ENCODE data around the gene SYNPO2L.

SYNPO2L gene

GRCh38 chr10:73647211-73647874 is 8.5 kb downstream of the SYNPO2L start:
- DNase-seq (ENCODE audit: insufficient read length, low spot score) (no peak), FAIRE-seq (no peak)

DNA sequence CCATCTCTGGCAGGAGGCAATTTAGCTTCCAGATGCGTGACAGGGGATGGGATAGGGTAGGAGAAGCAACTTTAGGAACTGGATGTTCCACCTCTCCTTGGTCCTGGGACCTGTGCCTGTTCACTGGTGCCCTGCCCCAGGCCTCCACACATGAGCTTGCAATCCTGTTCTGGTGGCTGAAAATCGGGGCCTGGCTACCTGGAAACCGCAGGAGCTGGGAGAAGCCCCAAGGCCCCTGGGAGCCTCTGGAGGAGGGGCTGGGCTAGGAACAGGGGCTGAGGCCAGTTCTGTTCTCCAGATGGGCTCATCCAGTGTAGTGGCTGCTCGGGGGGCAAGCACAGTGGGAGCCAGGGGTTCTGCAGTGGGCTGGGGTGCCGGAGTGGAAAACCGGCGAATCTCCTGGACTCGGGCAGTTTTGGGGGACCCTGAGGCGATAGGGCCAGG is 9.2 kb downstream of the SYNPO2L start:
- TF ChIP-seq PAX5 (IDR thresholded peaks at IDR 0.05; ENCODE audit: insufficient read depth, low read length, severe bottlenecking), result no peak
- FAIRE-seq (no peak), DNase-seq (ENCODE audit: insufficient read length, low spot score) (no peak)

More at GRCh38 chr10:73647211-73647874, 8.5 kb downstream of the SYNPO2L start:
- no peak for TF ChIP-seq POLR2AphosphoS5 (IDR thresholded peaks at IDR 0.05; ENCODE audit: low read depth, low read length)
- 0 out of 2 replicates have a peak, but pooled peaks have one; percentile 9 for TF ChIP-seq POU2F2 (IDR thresholded peaks at IDR 0.05; ENCODE audit: low read depth, low read length)
- no peak for TF ChIP-seq TAF1 (IDR thresholded peaks at IDR 0.05; ENCODE audit: low read depth, low read length)
- TF ChIP-seq PAX5 (IDR thresholded peaks at IDR 0.05; ENCODE audit: insufficient read depth, low read length, severe bottlenecking), result no peak
- TF ChIP-seq POLR2A (IDR thresholded peaks at IDR 0.05; ENCODE audit: low read depth, low read length), result 0 out of 2 replicates have a peak, but pooled peaks have one; percentile 21
- no peak for TF ChIP-seq SPI1 (IDR thresholded peaks at IDR 0.05; ENCODE audit: low read depth, low read length)

GRCh38 chr10:73645251-73645650 is 10.6 kb downstream of the SYNPO2L start:
- TF ChIP-seq POLR2A (IDR thresholded peaks at IDR 0.05; ENCODE audit: low read depth, low read length), result no peak
- no peak for TF ChIP-seq POU2F2 (IDR thresholded peaks at IDR 0.05; ENCODE audit: low read depth, low read length)
- no peak for TF ChIP-seq POLR2AphosphoS5 (IDR thresholded peaks at IDR 0.05; ENCODE audit: low read depth, low read length)
- DNase-seq (ENCODE audit: insufficient read length, low spot score), result no peak
- no peak for FAIRE-seq

DNA sequence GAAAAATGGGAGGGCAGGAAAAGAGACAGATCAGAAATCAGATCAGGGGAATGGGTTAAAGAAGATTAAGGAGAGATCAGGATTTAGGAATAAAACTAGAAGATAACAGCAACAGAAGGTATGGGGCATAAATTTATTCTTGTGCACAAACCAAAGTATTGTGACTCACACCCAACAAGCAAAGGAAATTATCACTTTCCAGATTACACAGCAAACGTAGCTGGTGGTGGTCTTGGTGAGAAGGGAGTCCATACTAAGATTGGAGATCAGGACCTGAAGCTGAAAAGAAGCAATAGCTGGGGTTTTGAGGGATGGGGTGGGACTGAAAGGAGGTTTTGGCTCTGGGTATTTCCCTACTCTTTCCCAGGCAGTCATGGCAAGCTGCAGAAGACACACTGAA is 11.1 kb downstream of the SYNPO2L start:
- TF ChIP-seq TAF1 (IDR thresholded peaks at IDR 0.05; ENCODE audit: low read depth, low read length), result no peak
- TF ChIP-seq PAX5 (IDR thresholded peaks at IDR 0.05; ENCODE audit: insufficient read depth, low read length, severe bottlenecking), result no peak
- no peak for TF ChIP-seq POU2F2 (IDR thresholded peaks at IDR 0.05; ENCODE audit: low read depth, low read length)
- no peak for TF ChIP-seq SPI1 (IDR thresholded peaks at IDR 0.05; ENCODE audit: low read depth, low read length)
- no peak for TF ChIP-seq POLR2A (IDR thresholded peaks at IDR 0.05; ENCODE audit: low read depth, low read length)
- no peak for TF ChIP-seq POLR2AphosphoS5 (IDR thresholded peaks at IDR 0.05; ENCODE audit: low read depth, low read length)
- FAIRE-seq, result no peak
- DNase-seq (ENCODE audit: insufficient read length, low spot score), result no peak

DNA sequence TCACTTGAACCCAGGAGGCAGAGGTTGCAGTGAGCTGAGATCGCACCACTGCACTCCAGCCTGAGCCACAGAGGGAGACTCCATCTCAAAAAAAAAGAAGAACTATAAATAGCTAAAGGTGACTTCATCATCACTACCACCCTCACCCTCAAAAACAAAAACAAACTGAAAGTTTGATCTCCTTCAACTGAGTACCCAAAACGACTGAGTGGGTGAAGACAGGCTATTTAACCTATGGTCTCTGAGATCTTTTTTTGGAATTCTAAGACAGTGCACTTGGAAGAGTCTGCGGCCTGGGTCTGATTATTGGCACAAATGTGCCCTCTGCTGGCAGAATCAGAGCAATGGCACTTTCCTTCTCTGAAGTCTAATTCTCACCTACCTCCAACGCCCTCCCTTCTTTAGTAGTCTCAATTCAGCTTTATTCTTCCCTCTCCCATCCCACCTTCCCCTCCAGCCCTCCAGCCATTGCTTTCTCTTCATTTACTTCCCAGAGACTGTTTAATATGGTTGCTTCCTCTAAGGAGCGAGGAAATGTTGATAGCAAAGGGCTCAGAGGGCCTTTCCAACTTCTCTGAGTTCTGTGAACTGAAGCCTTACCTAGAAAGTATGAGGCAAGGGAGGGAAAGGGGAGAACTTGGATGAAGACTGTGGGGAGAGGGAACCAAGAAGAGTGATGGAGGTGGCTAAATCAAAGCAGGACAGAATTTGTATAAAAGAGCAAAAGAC is 11.7 kb downstream of the SYNPO2L start:
- no peak for TF ChIP-seq POU2F2 (IDR thresholded peaks at IDR 0.05; ENCODE audit: low read depth, low read length)
- TF ChIP-seq POLR2AphosphoS5 (IDR thresholded peaks at IDR 0.05; ENCODE audit: low read depth, low read length), result no peak
- TF ChIP-seq SPI1 (IDR thresholded peaks at IDR 0.05; ENCODE audit: low read depth, low read length), result no peak
- no peak for TF ChIP-seq POLR2A (IDR thresholded peaks at IDR 0.05; ENCODE audit: low read depth, low read length)
- no peak for TF ChIP-seq TAF1 (IDR thresholded peaks at IDR 0.05; ENCODE audit: low read depth, low read length)
- FAIRE-seq (peak; percentile 94), DNase-seq (ENCODE audit: insufficient read length, low spot score) (no peak)

DNA sequence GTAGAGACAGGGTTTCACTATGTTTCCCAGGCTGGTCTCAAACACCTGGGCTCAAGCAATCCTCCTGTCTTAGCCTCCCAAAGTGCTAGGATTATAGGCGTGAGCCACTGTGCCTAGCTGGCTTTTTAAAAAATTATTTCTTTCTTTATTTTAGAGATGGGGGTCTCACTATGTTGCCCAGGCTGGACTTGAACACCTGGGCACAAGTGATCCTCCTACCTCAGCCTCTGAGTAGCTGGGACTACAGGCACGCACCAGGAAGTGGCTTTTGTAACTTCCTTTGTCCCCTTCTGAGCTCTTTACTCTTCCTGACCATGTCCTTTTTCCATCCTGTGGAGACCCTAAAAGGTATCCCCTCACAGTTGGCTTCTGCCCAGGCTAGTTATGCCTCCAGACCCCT is 12.5 kb downstream of the SYNPO2L start:
- TF ChIP-seq TAF1 (IDR thresholded peaks at IDR 0.05; ENCODE audit: low read depth, low read length), result no peak
- TF ChIP-seq POU2F2 (IDR thresholded peaks at IDR 0.05; ENCODE audit: low read depth, low read length), result no peak
- no peak for TF ChIP-seq PAX5 (IDR thresholded peaks at IDR 0.05; ENCODE audit: insufficient read depth, low read length, severe bottlenecking)
- no peak for TF ChIP-seq POLR2A (IDR thresholded peaks at IDR 0.05; ENCODE audit: low read depth, low read length)
- no peak for TF ChIP-seq POLR2AphosphoS5 (IDR thresholded peaks at IDR 0.05; ENCODE audit: low read depth, low read length)
- TF ChIP-seq SPI1 (IDR thresholded peaks at IDR 0.05; ENCODE audit: low read depth, low read length), result no peak
- FAIRE-seq (no peak), DNase-seq (ENCODE audit: insufficient read length, low spot score) (no peak)

- TF ChIP-seq POU2F2 (IDR thresholded peaks at IDR 0.05; ENCODE audit: low read depth, low read length) (no peak), POLR2A (IDR thresholded peaks at IDR 0.05; ENCODE audit: low read depth, low read length) (no peak), PAX5 (IDR thresholded peaks at IDR 0.05; ENCODE audit: insufficient read depth, low read length, severe bottlenecking) (no peak), POLR2AphosphoS5 (IDR thresholded peaks at IDR 0.05; ENCODE audit: low read depth, low read length) (no peak), SPI1 (IDR thresholded peaks at IDR 0.05; ENCODE audit: low read depth, low read length) (no peak), TAF1 (IDR thresholded peaks at IDR 0.05; ENCODE audit: low read depth, low read length) (no peak)
- DNase-seq (ENCODE audit: insufficient read length, low spot score) (no peak), FAIRE-seq (no peak)
Observed at GRCh38 chr10:73641328-73642060, 14.3 kb downstream of the SYNPO2L start, which contains the start of gene MYOZ1. Gene MYOZ1, minus strand, starts transcription at chr10:73641474. Its CDS starts 1,457 bp downstream, at chr10:73640017.

- no peak for TF ChIP-seq POU2F2 (IDR thresholded peaks at IDR 0.05; ENCODE audit: low read depth, low read length)
- no peak for TF ChIP-seq POLR2A (IDR thresholded peaks at IDR 0.05; ENCODE audit: low read depth, low read length)
- TF ChIP-seq POLR2AphosphoS5 (IDR thresholded peaks at IDR 0.05; ENCODE audit: low read depth, low read length), result no peak
- TF ChIP-seq TAF1 (IDR thresholded peaks at IDR 0.05; ENCODE audit: low read depth, low read length), result no peak
- no peak for TF ChIP-seq PAX5 (IDR thresholded peaks at IDR 0.05; ENCODE audit: insufficient read depth, low read length, severe bottlenecking)
- DNase-seq (ENCODE audit: insufficient read length, low spot score), result no peak
- no peak for FAIRE-seq
Observed at GRCh38 chr10:73639286-73639685, 16.5 kb downstream of the SYNPO2L start.

DNA sequence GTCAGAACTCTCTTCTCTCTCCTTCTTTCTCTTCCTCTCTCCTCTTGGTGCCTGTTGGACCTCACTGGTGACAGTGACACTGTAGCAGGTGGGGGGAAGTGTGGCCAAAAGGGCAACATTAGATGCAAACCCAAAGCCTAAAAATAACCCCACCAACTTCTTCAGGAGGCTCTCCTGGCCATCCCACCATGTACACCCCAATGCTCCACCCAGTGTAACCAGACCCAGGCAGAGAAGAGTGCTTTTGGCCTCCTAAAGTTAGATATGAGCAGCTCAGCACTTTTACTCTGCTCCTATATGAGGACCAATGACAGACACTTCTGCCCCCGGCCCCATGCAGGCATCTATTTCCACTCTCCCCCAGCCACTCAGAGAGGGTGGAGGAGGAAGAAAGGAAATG is 20.0 kb downstream of the SYNPO2L start:
- DNase-seq (ENCODE audit: insufficient read length, low spot score) (no peak), FAIRE-seq (no peak)
- TF ChIP-seq SPI1 (IDR thresholded peaks at IDR 0.05; ENCODE audit: low read depth, low read length) (no peak), POLR2AphosphoS5 (IDR thresholded peaks at IDR 0.05; ENCODE audit: low read depth, low read length) (no peak), TAF1 (IDR thresholded peaks at IDR 0.05; ENCODE audit: low read depth, low read length) (no peak)

Data from GM12891 (cell line).